ENCODE data around the gene ETV5.

Gene ETV5

DNA sequence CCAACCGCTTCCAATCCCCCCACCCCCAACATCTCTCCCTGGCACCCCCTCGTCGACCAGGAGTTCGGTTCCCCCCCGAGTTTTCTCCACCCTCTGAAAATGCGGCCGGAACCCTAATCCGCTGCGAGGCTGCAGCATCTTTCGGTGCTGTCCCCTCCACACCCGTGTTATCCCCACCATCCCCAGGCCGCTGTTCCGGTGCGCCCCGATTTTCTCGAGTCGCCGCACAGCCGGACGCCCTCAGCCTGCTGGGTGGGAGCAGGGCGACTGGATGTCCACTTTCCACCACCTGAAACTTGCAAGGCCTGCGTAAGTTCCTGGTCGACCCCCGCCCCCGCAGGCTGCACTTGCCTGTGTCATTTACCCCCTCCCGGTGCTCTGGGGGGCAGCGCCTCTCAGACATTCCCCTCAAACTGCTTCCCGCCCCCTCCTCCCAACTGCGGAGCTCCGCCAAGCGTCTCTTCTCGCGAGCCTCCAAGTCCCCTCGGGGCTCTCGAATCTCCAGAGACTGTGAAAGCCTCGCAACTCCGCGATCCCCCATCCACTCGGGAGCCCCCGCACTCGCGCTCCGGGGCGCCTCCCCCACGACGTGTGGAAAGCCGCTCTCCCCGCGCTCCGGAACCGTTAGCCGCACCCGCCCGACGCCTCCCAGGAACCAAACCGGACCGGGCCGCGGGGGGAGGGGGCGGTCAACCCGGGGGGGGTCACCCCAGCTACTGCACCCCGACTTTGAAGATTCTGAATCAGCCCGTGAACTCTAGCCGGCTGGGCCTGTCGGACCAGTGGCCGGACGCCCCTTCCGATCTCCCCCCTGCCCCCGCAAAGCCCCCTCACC lies 566 bp downstream of the ETV5 start:
- Histone ChIP-seq H3K27ac (ENCODE audit: low read depth, low read length) (peak overlapping the region; percentile 66), H2AFZ (ENCODE audit: low read length, unreplicated experiment) (peak overlapping the region; percentile 86)

DNA sequence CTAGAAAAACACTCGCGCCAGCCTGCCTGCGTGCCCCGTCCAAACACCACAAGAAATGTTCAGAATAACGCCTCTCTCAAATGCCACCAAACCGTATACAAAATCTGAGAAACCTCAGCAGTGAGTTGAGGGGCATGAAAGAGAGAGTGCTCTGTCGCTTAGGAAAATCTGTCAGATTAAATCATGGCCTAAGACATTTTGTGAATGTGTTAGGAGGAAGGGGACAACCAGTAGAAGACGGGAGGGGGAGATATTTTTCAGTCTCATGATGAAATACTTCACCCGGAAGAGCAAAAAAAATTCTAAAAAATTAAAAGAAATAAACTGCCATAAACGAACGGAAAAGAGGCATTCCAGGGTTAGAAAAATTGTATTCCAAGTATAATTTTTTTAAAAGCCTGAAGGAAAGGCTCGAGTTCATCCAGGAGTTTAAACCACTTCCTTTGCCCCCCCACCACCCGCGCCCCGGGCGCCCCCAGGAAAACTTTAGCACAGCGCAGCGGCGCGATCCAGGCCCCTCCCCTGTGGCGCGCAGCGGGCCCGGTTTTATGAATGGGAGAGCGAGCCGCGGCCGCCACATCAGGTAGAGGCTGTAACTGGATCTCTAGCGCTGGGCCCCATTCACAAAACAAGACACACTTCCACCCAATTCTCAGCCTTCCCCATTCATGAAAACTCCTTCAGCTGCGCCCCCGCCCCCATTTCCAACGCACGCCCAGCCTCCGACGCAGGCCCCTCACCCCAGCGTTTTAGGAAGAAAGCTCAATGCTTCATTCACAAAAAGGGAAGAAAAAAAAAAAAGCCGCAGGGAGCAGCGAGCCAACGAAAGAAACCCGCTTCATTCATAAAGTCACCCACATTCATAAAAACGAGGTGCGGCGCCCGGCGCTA lies 1.4 kb downstream of the ETV5 start:
- Histone ChIP-seq H3K79me2 (ENCODE audit: control insufficient read depth, insufficient read depth, low read length, unreplicated experiment) (peaks cover 52% of the 10 kb centered on the region), H3K36me3 (ENCODE audit: insufficient read depth, low read length) (peaks cover 7% of the 10 kb centered on the region), H3K27ac (ENCODE audit: low read depth, low read length) (peak overlapping the region; percentile 66), H3K4me1 (ENCODE audit: control insufficient read depth, insufficient read depth, low read length, unreplicated experiment) (peaks cover 42% of the 10 kb centered on the region), H2AFZ (ENCODE audit: low read length, unreplicated experiment) (peak overlapping the region; percentile 86), H3K27me3 (ENCODE audit: insufficient read depth, low read length) (no peaks in the 10 kb centered on the region), H3K4me3 (ENCODE audit: low read depth, low read length) (peak overlapping the region; percentile 86)

More for the DNA sequence above, 566 bp downstream of the ETV5 start:
- Histone ChIP-seq H3K79me2 (ENCODE audit: control insufficient read depth, insufficient read depth, low read length, unreplicated experiment) (peaks cover 43% of the 10 kb centered on the region), H3K36me3 (ENCODE audit: insufficient read depth, low read length) (peaks cover 5% of the 10 kb centered on the region), H3K4me3 (ENCODE audit: low read depth, low read length) (peak overlapping the region; percentile 86), H3K27me3 (ENCODE audit: insufficient read depth, low read length) (no peaks in the 10 kb centered on the region), H3K4me1 (ENCODE audit: control insufficient read depth, insufficient read depth, low read length, unreplicated experiment) (peaks cover 38% of the 10 kb centered on the region)

DNA sequence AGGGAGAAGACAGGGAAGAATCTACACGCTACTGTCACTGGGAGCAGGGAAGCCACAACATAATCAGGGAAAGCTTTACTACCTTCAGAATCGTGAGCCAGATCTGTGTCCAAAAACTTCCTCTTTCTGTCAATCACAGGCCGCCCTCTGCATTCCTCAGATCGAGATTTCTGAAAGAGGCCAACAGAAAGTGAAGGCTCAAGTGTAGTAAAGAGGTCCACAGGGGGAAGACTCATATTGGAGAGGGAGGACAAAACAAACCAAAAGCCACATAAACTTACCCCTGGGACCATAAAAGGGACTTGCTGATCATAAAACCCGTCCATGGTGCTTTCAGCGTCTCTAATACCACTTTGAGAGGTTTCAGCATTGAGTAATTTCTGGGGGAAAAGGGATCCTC lies 3.3 kb downstream of the ETV5 start:
- Histone ChIP-seq H2AFZ (ENCODE audit: low read length, unreplicated experiment) (no peak overlapping the region), H3K27me3 (ENCODE audit: insufficient read depth, low read length) (no peaks in the 10 kb centered on the region), H3K27ac (ENCODE audit: low read depth, low read length) (no peak overlapping the region), H3K36me3 (ENCODE audit: insufficient read depth, low read length) (peaks cover 8% of the 10 kb centered on the region), H3K4me1 (ENCODE audit: control insufficient read depth, insufficient read depth, low read length, unreplicated experiment) (peaks cover 37% of the 10 kb centered on the region), H3K4me3 (ENCODE audit: low read depth, low read length) (no peak overlapping the region), H3K79me2 (ENCODE audit: control insufficient read depth, insufficient read depth, low read length, unreplicated experiment) (peaks cover 56% of the 10 kb centered on the region)

DNA sequence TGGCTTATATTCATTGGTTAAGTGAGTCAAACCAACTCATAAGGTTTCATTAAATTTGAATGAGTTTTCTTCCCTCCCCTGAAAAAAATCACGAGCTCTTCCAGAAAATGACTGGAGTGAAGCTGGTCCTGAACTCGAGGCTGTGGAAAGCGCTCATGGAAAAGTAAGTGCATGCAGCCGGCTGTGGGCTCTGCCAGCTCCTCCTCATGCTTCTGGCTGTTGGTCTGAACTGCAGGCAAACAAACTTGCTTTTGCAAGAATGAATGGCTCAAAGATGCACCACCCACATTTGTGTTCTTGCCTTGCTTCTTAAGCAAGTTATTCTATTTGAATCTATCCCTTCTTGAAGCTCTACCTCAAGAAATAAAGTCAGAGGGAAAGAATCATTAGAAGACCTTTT lies 6.2 kb downstream of the ETV5 start:
- no peaks in the 10 kb centered on the region for H3K27me3 ChIP-seq (ENCODE audit: insufficient read depth, low read length)
- H3K79me2 ChIP-seq (ENCODE audit: control insufficient read depth, insufficient read depth, low read length, unreplicated experiment), result peaks cover 48% of the 10 kb centered on the region
- H2AFZ ChIP-seq (ENCODE audit: low read length, unreplicated experiment), result no peak overlapping the region
- H3K4me3 ChIP-seq (ENCODE audit: low read depth, low read length), result no peak overlapping the region
- peaks cover 14% of the 10 kb centered on the region for H3K36me3 ChIP-seq (ENCODE audit: insufficient read depth, low read length)
- no peak overlapping the region for H3K27ac ChIP-seq (ENCODE audit: low read depth, low read length)
- peaks cover 54% of the 10 kb centered on the region for H3K4me1 ChIP-seq (ENCODE audit: control insufficient read depth, insufficient read depth, low read length, unreplicated experiment)

DNA sequence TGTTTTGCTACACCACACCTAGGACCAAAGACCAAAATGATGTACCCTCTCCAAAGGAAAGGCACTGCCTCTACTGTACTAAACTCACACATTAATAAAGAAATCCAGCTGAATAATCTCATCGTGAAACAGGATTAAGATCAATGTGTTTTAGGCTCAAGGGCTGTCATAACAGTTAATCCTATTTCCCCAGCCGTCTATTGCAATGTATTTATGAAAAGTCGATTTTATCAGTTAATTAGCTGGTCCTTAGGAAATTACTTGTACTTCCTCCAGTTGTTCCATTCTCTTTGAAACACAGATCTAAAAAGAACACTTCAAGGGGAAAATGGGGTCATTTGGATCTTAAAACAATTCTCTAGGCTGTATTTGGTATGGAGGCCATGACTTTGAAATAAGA lies 8.5 kb downstream of the ETV5 start:
- Histone ChIP-seq H3K27ac (ENCODE audit: low read depth, low read length) (no peak overlapping the region), H3K79me2 (ENCODE audit: control insufficient read depth, insufficient read depth, low read length, unreplicated experiment) (peaks cover 26% of the 10 kb centered on the region), H3K27me3 (ENCODE audit: insufficient read depth, low read length) (no peaks in the 10 kb centered on the region), H3K4me1 (ENCODE audit: control insufficient read depth, insufficient read depth, low read length, unreplicated experiment) (peaks cover 39% of the 10 kb centered on the region), H3K36me3 (ENCODE audit: insufficient read depth, low read length) (peaks cover 14% of the 10 kb centered on the region), H2AFZ (ENCODE audit: low read length, unreplicated experiment) (no peak overlapping the region), H3K4me3 (ENCODE audit: low read depth, low read length) (no peak overlapping the region)

DNA sequence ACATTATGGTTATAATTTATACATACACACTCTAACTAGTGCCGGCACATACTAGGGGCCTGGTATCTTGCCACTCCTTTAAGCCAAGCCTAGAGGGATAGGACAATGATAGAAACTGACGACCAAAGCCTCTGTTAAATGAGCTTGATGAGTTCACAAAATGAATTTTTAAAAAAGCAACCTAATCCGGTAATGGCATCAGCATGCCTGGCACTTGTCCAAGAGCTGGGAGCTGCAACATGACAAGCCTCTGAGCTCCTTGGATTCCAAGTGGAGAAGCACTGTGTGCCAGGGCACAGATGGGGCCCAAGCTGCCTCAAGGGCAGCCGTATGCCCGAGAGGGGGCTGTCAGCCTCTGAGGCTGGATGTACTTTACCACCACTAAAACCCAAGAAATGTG lies 9.7 kb downstream of the ETV5 start:
- no peak overlapping the region for H3K4me3 ChIP-seq (ENCODE audit: low read depth, low read length)
- no peak overlapping the region for H2AFZ ChIP-seq (ENCODE audit: low read length, unreplicated experiment)
- H3K36me3 ChIP-seq (ENCODE audit: insufficient read depth, low read length), result peaks cover 17% of the 10 kb centered on the region
- peaks cover 22% of the 10 kb centered on the region for H3K79me2 ChIP-seq (ENCODE audit: control insufficient read depth, insufficient read depth, low read length, unreplicated experiment)
- no peaks in the 10 kb centered on the region for H3K27me3 ChIP-seq (ENCODE audit: insufficient read depth, low read length)
- H3K27ac ChIP-seq (ENCODE audit: low read depth, low read length), result no peak overlapping the region
- H3K4me1 ChIP-seq (ENCODE audit: control insufficient read depth, insufficient read depth, low read length, unreplicated experiment), result peaks cover 34% of the 10 kb centered on the region

DNA sequence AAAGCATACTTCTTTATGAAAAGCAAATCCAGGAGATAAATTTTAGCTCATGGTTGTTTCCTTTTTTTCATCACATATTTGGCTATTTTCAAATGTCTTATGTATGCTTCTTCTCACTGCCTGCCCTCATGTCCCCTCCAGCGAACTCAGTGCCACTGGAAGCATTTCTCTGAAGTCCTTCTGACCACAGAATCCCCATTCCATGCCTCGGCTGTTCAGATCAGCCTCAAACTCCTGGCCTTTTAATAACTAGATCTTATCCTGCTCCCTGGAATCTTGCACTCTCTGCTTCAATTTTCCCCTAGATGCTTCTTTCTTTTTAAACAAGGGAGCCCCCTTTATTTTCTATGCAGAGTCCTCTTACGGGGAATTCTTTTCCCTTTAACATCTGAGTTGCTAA lies 10.1 kb downstream of the ETV5 start:
- H3K36me3 ChIP-seq (ENCODE audit: insufficient read depth, low read length), result peaks cover 19% of the 10 kb centered on the region
- H3K27ac ChIP-seq (ENCODE audit: low read depth, low read length), result no peak overlapping the region
- H3K27me3 ChIP-seq (ENCODE audit: insufficient read depth, low read length), result no peaks in the 10 kb centered on the region
- H2AFZ ChIP-seq (ENCODE audit: low read length, unreplicated experiment), result no peak overlapping the region
- H3K79me2 ChIP-seq (ENCODE audit: control insufficient read depth, insufficient read depth, low read length, unreplicated experiment), result peaks cover 20% of the 10 kb centered on the region
- no peak overlapping the region for H3K4me3 ChIP-seq (ENCODE audit: low read depth, low read length)
- H3K4me1 ChIP-seq (ENCODE audit: control insufficient read depth, insufficient read depth, low read length, unreplicated experiment), result peaks cover 29% of the 10 kb centered on the region

DNA sequence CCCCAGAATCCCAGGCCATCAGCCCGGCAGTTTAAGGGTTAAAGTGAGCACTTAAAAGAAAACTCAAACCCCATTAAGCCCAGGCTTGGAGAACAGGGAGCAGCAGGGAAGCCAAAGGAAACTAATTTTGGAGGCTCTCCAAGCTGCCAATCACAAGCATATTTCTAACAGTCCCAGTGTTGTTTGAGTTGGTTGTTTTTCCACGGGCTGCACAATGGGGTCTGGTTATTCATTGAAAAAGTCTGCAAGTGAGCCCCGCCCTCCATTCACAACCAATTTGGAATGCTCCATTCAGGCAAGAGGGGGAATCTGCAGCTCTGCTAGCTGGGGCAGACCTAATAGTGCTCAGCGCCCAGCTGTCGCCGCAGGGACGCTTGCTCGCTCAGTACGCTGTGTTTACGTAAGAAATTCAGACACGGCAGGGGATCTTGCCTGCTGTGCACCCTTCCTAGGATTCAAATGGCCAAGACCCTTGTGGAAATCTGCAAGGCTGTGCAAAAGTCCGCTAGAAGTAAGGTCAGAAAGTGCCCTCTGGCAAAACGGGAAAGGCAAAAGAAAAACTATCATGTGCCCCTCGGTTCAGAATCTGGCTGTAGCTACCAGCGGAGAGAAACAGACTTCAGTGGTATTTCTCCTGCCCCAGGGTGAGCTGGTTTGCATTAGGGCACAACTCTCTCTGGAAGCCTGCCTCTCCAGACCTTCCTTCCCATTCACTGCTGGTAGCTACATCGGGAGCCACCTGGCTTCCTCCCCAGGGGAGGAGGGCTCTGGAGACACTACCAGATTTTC lies 11.0 kb downstream of the ETV5 start:
- Histone ChIP-seq H3K79me2 (ENCODE audit: control insufficient read depth, insufficient read depth, low read length, unreplicated experiment) (peaks cover 12% of the 10 kb centered on the region), H3K4me3 (ENCODE audit: low read depth, low read length) (peak overlapping the region; percentile 42), H2AFZ (ENCODE audit: low read length, unreplicated experiment) (no peak overlapping the region), H3K27ac (ENCODE audit: low read depth, low read length) (no peak overlapping the region), H3K4me1 (ENCODE audit: control insufficient read depth, insufficient read depth, low read length, unreplicated experiment) (peaks cover 21% of the 10 kb centered on the region), H3K36me3 (ENCODE audit: insufficient read depth, low read length) (peaks cover 12% of the 10 kb centered on the region), H3K27me3 (ENCODE audit: insufficient read depth, low read length) (no peaks in the 10 kb centered on the region)

DNA sequence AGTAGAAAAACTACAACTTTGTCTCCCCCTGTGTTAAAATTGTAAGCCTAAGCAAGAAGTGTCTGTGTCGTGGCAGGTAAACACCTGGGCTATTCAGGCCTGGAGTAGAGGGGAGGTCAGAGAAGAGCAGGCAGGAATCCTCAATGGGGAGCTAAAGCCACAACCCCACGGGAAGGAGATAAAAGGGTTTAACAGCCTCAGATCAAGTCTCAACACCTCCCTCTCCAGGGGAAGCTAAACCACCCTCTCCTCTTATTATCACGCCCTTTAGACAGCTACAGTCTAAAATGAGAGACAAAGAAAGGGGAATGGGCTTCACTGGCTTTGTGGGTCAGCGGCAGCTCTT lies 11.6 kb downstream of the ETV5 start:
- 0 out of 2 replicates have a peak overlapping the region, but pooled peaks have one; percentile 42 for H3K4me3 ChIP-seq (ENCODE audit: low read depth, low read length)
- no peaks in the 10 kb centered on the region for H3K27me3 ChIP-seq (ENCODE audit: insufficient read depth, low read length)
- peaks cover 21% of the 10 kb centered on the region for H3K4me1 ChIP-seq (ENCODE audit: control insufficient read depth, insufficient read depth, low read length, unreplicated experiment)
- H2AFZ ChIP-seq (ENCODE audit: low read length, unreplicated experiment), result no peak overlapping the region
- H3K27ac ChIP-seq (ENCODE audit: low read depth, low read length), result no peak overlapping the region
- peaks cover 12% of the 10 kb centered on the region for H3K36me3 ChIP-seq (ENCODE audit: insufficient read depth, low read length)
- peaks cover 8% of the 10 kb centered on the region for H3K79me2 ChIP-seq (ENCODE audit: control insufficient read depth, insufficient read depth, low read length, unreplicated experiment)

DNA sequence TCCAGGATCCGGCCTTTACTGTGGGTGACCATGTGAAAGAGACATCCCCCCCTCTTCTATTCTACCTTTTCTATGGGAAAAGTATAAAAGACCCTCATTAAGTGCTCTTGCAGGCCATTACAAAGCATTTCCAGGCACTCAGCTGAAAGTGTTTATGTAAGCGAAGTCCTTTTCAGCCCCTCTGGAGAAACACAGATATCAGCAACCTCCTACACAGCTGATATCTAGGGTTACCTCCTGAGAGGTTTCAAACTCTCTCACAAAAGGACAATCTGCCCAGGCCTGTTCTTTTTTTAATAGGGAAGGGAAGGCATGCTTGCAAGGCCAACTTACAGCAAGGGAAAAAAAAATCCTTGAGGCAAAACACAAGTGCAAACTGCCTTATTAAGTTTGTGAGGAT lies 12.6 kb downstream of the ETV5 start:
- H3K79me2 ChIP-seq (ENCODE audit: control insufficient read depth, insufficient read depth, low read length, unreplicated experiment), result peaks cover 4% of the 10 kb centered on the region
- peaks cover 12% of the 10 kb centered on the region for H3K36me3 ChIP-seq (ENCODE audit: insufficient read depth, low read length)
- no peaks in the 10 kb centered on the region for H3K27me3 ChIP-seq (ENCODE audit: insufficient read depth, low read length)
- no peak overlapping the region for H3K4me3 ChIP-seq (ENCODE audit: low read depth, low read length)
- H3K27ac ChIP-seq (ENCODE audit: low read depth, low read length), result no peak overlapping the region
- H3K4me1 ChIP-seq (ENCODE audit: control insufficient read depth, insufficient read depth, low read length, unreplicated experiment), result peaks cover 21% of the 10 kb centered on the region
- no peak overlapping the region for H2AFZ ChIP-seq (ENCODE audit: low read length, unreplicated experiment)

Measured in ACC112 (cell line).